Fibroblast of lung (primary cell): ENCODE results near the gene OR8H3. TPM values are rescaled to one million over a fixed set of nuclear protein-coding genes. Genes with fewer than 3 reads are reported as not detected.
"Not testable (repeated sequence)": the region's sequence is repeated elsewhere in the genome, so short reads cannot be mapped to it uniquely, and the experiment has no call there.

Source experiments
- DNase-seq, 2 donors: peaks; one replicate each; pipeline versions ENCODE4 v3.0.0 to v3.0.0-alpha.2; 2010; ENCODE audit warnings: low read depth in 2 of 2
- H2AFZ ChIP-seq: 2 replicates; pipeline ENCODE4 v1.5.1; 2012; ENCODE audit warnings: low read length, control low read depth, inconsistent platforms
- H3K27ac ChIP-seq: 2 replicates; pipeline ENCODE4 v1.5.1; 2011; ENCODE audit warnings: low read length, control low read depth; ENCODE audit not compliant: insufficient read depth
- H3K27me3 ChIP-seq: 2 replicates; pipeline ENCODE4 v1.5.1; 2011; ENCODE audit warnings: mild to moderate bottlenecking, low read length; ENCODE audit not compliant: control insufficient read depth, insufficient read depth
- H3K36me3 ChIP-seq: 2 replicates; pipeline ENCODE4 v1.5.1; 2011; ENCODE audit warnings: low read length; ENCODE audit not compliant: control insufficient read depth, insufficient read depth
- H3K4me1 ChIP-seq: 2 replicates; pipeline ENCODE4 v1.5.1; 2011; ENCODE audit warnings: low read length; ENCODE audit not compliant: control insufficient read depth, insufficient read depth; ENCODE audit errors: extremely low read depth
- H3K4me2 ChIP-seq: 2 replicates; pipeline ENCODE4 v1.5.1; 2011; ENCODE audit warnings: low read length, control low read depth; ENCODE audit not compliant: insufficient read depth; ENCODE audit errors: extremely low read depth
- H3K4me3 ChIP-seq, 4 experiments: fragments of 200-600 bp in 1 of 4; sonication (generic) in 1 of 4; replicated peaks in 1 of 4; 2 replicates each; pipeline ENCODE4 v1.5.1; 2011 to 2016; ENCODE audit warnings: low read length in 4 of 4, low read depth in 3 of 4, mild to moderate bottlenecking in 3 of 4, control low read depth in 2 of 4, inconsistent platforms in 1 of 4, mixed read lengths in 1 of 4; ENCODE audit not compliant: insufficient read depth in 1 of 4; ENCODE audit errors: control extremely low read depth in 1 of 4
- H3K79me2 ChIP-seq: 2 replicates; pipeline ENCODE4 v1.5.1; 2012; ENCODE audit warnings: mild to moderate bottlenecking, low read length, inconsistent platforms; ENCODE audit not compliant: control insufficient read depth, insufficient read depth
- H3K9ac ChIP-seq: 2 replicates; pipeline ENCODE4 v1.5.1; 2011; ENCODE audit warnings: mild to moderate bottlenecking, low read length, control low read depth; ENCODE audit not compliant: insufficient read depth
- H3K9me3 ChIP-seq: 2 replicates; pipeline ENCODE4 v1.5.1; 2012; ENCODE audit warnings: low read depth, low read length; ENCODE audit not compliant: control insufficient read depth, insufficient read depth
- H4K20me1 ChIP-seq: 2 replicates; pipeline ENCODE4 v1.5.1; 2011; ENCODE audit warnings: low read length; ENCODE audit not compliant: control insufficient read depth, insufficient read depth; ENCODE audit errors: extremely low read depth
- CTCF ChIP-seq, 2 donors: IDR thresholded peaks in 1 of 2; conservative IDR thresholded peaks in 1 of 2; 1 replicate in 1 of 2; 2 replicates in 1 of 2; pipeline ENCODE4 v1.5.1; 2011 to 2012; ENCODE audit warnings: low read length in 2 of 2, control low read depth in 1 of 2, inconsistent platforms in 1 of 2, low read depth in 1 of 2, mild to moderate bottlenecking in 1 of 2
- EZH2 ChIP-seq: IDR thresholded peaks from 2 replicates; pipeline ENCODE4 v1.5.1; 2012; ENCODE audit warnings: low read length, control low read depth, mild to moderate bottlenecking; ENCODE audit errors: missing control alignments
- polyA plus RNA-seq, 2 donors: library from polyadenylated mRNA; depleted of rRNA in 1 of 2; stranded (reverse) in 1 of 2; unstranded in 1 of 2; fragments of >200 nt; gene quantifications; 2 replicates each; pipeline ENCODE4 v1.2.1, GENCODE V29; 2011 to 2012; ENCODE audit warnings: missing spikeins in 1 of 2
- total RNA-seq: library from RNA; depleted of rRNA; stranded (reverse); fragments of >200 nt; gene quantifications from 2 replicates; pipeline ENCODE4 v1.2.1, GENCODE V29; 2014

The OR8H3 gene
- total and polyA plus RNA-seq, 2 donors (not counting 1 experiment from before 2014, with no cell fraction given): not detected

DNA sequence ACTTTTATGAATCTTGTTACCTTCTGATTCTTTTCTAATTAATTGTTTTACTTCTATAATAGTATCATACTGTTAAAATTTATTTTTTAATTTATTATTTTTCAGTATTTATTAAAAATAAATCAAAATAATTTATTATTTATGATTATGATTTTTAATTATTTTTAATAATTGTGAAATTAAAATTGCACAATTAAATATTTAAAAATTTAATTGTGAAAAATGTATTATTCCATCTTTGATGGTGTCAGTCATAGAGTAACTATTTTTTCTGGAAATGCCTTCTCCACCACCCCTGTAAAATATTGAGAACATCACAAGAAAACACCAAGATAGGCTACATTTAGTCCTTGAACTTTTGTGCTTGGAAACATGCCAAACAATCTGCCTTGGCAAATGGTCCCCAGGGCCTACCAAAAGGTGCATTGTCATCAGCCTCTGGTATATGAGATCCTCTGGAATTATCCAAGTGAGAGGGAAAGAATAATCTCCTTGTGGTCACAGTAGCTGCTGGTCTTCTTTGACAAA is 18.9 kb upstream of the OR8H3 start, which contains the start of gene OR8H2:
Gene OR8H2, plus strand, starts transcription at position 478 of the 528 bp plus-strand sequence. CDS start 1,356 bp downstream, outside the sequence.
- H3K4me2 ChIP-seq: no peak within 1 kb of the TSS
- H3K4me1 ChIP-seq: no peaks in the 10 kb centered on the region
- no peaks in the 10 kb centered on the region for H3K36me3 ChIP-seq
- DNase-seq: no peak
- no peaks in the 10 kb centered on the region for H3K79me2 ChIP-seq
- H2AFZ ChIP-seq: no peak within 1 kb of the TSS
- no peaks in the 10 kb centered on the region for H3K27me3 ChIP-seq
- no peak within 1 kb of the TSS for H3K4me3 ChIP-seq
- H3K27ac ChIP-seq: no peak within 1 kb of the TSS
- no peaks in the 10 kb centered on the region for H4K20me1 ChIP-seq
- TF ChIP-seq EZH2: no peak
- no peak for TF ChIP-seq CTCF (conservative IDR thresholded peaks at IDR 0.05 in 1 of 2, IDR thresholded peaks at IDR 0.05 in 1 of 2; ENCODE audit: low read depth in 1 of 2, low read length in 2 of 2)
- H3K9me3 ChIP-seq: no peaks in the 10 kb centered on the region
- H3K9ac ChIP-seq: no peak within 1 kb of the TSS

GRCh38 chr11:56140151-56140661 is 18.0 kb downstream of the OR8H3 start, which contains the start of gene OR8J3:
Gene OR8J3, minus strand, starts transcription at chr11:56140201. Its CDS starts 2,483 bp downstream, at chr11:56137718.
- Histone ChIP-seq H3K4me2 (no peak within 1 kb of the TSS), H3K27me3 (no peaks in the 10 kb centered on the region), H3K36me3 (no peaks in the 10 kb centered on the region), H3K27ac (no peak within 1 kb of the TSS), H3K4me1 (no peaks in the 10 kb centered on the region), H3K9me3 (no peaks in the 10 kb centered on the region), H3K79me2 (no peaks in the 10 kb centered on the region), H3K4me3 (no peak within 1 kb of the TSS), H4K20me1 (no peaks in the 10 kb centered on the region), H2AFZ (no peak within 1 kb of the TSS), H3K9ac (no peak within 1 kb of the TSS)
- TF ChIP-seq CTCF (conservative IDR thresholded peaks at IDR 0.05 in 1 of 2, IDR thresholded peaks at IDR 0.05 in 1 of 2; ENCODE audit: low read depth in 1 of 2, low read length in 2 of 2): no peak
- TF ChIP-seq EZH2: no peak
- DNase-seq: no peak

DNA sequence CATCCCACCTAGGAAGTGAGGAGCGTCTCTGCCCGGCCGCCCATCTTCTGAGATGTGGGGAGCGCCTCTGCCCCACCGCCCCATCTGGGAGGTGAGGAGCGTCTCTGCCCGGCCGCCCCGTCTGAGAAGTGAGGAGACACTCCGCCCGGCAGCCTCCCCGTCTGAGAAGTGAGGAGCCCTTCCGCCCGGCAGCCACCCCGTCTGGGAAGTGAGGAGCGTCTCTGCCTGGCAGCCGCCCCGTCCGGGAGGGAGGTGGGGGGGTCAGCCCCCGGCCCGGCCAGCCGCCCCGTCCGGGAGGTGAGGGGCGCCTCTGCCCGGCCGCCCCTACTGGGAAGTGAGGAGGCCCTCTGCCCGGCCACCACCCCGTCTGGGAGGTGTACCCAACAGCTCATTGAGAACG is 21.5 kb downstream of the OR8H3 start:
- not testable (repeated sequence) for H3K27me3 ChIP-seq, H4K20me1 ChIP-seq, H2AFZ ChIP-seq, H3K36me3 ChIP-seq, H3K79me2 ChIP-seq, DNase-seq, H3K4me1 ChIP-seq, H3K4me2 ChIP-seq, H3K4me3 ChIP-seq, H3K9me3 ChIP-seq, H3K27ac ChIP-seq, H3K9ac ChIP-seq
